ENCODE results near the gene UROC1. TPM values are rescaled to one million over a fixed set of nuclear protein-coding genes. Genes with fewer than 3 reads are reported as not detected.

Gene UROC1
- polyA plus RNA-seq, 1 of the 3 experiments (the other 2 are of a cell fraction) = not detected

DNA sequence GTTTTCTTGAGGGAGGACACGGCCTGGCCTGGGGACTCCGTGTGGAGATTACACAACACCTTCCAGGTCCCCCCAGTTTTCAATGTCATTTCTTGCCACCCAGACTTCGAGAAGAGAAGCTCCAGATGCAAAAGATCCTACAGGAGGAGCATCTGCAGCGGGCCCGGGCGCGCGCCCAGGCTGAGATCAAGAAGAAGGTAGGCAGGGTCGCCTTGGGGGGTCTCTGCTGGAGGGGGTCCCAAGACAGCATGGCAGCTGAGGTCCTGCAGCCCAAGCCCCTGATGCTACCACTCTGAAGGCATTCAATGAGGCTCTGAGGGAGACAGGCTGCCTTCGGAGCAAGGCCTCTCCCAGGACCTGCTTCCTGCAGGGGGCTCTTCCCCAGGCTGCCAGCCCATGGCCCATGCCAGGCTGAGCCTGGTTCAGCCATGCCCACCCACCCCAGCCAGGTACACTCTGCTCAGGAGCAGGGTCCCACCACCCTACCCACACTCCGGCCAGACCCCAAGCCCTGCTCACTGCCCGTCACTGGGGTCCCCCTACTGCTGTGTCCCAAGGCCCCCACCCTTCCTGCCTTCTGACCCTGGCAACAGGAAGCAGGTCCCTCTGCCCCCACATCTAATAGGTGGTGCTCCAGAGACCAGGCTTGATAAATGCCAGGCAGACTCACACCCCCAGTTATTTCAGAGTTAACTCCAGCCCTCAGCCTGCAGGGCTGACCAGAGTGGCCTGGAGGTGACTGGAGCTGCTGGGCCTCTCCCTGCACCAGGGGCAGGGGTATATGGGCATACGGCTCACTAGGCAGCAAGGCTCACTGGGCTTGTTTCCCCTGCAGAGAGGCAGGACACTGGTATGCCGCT is 81.9 kb downstream of the UROC1 start:
- DNase-seq = no peak
- Histone ChIP-seq H3K27me3 (ENCODE audit: insufficient read depth) (no peaks in the 10 kb centered on the region), H3K27ac (ENCODE audit: low read depth in 2 of 2, low read length in 1 of 2) (no peak overlapping the region), H3K4me3 (ENCODE audit: low read depth in 2 of 2, low read length in 1 of 2) (no peak overlapping the region), H4K20me1 (ENCODE audit: insufficient read depth) (no peaks in the 10 kb centered on the region), H3K9ac (no peak overlapping the region), H3K9me3 (no peaks in the 10 kb centered on the region), H2AFZ (ENCODE audit: low read depth) (no peak overlapping the region), H3K4me2 (no peak overlapping the region), H3K36me3 (replicated peaks in 1 of 2; ENCODE audit: control insufficient read depth in 1 of 2, insufficient read depth in 2 of 2, low read length in 1 of 2) (peaks cover 0 to 21% of the 10 kb centered on the region in 2 experiments), H3K9me2 (no peaks in the 10 kb centered on the region), H3F3A (replicated peaks; ENCODE audit: insufficient read depth) (no peaks in the 10 kb centered on the region), H3K79me2 (ENCODE audit: insufficient read depth) (no peaks in the 10 kb centered on the region), H3K4me1 (ENCODE audit: control insufficient read depth in 1 of 2, insufficient read depth in 2 of 2, low read depth in 1 of 2, low read length in 1 of 2) (peaks cover 0 to 15% of the 10 kb centered on the region in 2 experiments; a peak in 1 of 4 replicates)
- ChIA-PET CTCF (interaction anchor here (0.6 kb wide), 1 partner anchor 20 kb away, joined by 3 read pairs; no protein-coding TSS in a partner anchor), POLR2A (no interaction called here)
- 94% methylated on average over 11 of the region's 14 CpGs for WGBS (ENCODE audit: low lambda C conversion rate)
- no peak for TF ChIP-seq SIN3A (IDR thresholded peaks at IDR 0.05; ENCODE audit: borderline replicate concordance, low read depth, low read length)
- TF ChIP-seq FOSL2 (IDR thresholded peaks at IDR 0.05; ENCODE audit: borderline replicate concordance, low read depth) = no peak
- no peak for TF ChIP-seq RFX5 (IDR thresholded peaks at IDR 0.05; ENCODE audit: low read length)
- TF ChIP-seq, protein P1, sequence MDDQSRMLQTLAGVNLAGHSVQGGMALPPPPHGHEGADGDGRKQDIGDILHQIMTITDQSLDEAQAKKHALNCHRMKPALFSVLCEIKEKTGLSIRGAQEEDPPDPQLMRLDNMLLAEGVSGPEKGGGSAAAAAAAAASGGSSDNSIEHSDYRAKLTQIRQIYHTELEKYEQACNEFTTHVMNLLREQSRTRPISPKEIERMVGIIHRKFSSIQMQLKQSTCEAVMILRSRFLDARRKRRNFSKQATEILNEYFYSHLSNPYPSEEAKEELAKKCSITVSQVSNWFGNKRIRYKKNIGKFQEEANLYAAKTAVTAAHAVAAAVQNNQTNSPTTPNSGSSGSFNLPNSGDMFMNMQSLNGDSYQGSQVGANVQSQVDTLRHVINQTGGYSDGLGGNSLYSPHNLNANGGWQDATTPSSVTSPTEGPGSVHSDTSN (IDR thresholded peaks at IDR 0.05) = no peak
- no peak for TF ChIP-seq NFIC (IDR thresholded peaks at IDR 0.05; ENCODE audit: borderline replicate concordance)
- no peak for TF ChIP-seq YY1 (IDR thresholded peaks at IDR 0.05; ENCODE audit: low read depth)
- no peak for TF ChIP-seq IRF3 (IDR thresholded peaks at IDR 0.05; ENCODE audit: low read depth, low read length)
- TF ChIP-seq FOXM1 (IDR thresholded peaks at IDR 0.05; ENCODE audit: low read depth) = no peak
- TF ChIP-seq ZBTB33 (IDR thresholded peaks at IDR 0.05; ENCODE audit: borderline replicate concordance, low read depth) = no peak
- TF ChIP-seq MAX (IDR thresholded peaks at IDR 0.05; ENCODE audit: low read depth) = no peak
- TF ChIP-seq USF2 (IDR thresholded peaks at IDR 0.05; ENCODE audit: borderline replicate concordance, low read depth, low read length) = no peak
